Non-pigmented ciliary epithelial cell (primary cell): Measurements from ENCODE around the gene VILL.
A peak's percentile ranks its signal among the peaks of the same experiment; 100 is the strongest.
"Not testable (repeated sequence)": the region's sequence is repeated elsewhere in the genome, so short reads cannot be mapped to it uniquely, and the experiment has no call there.

Experiments used
- DNase-seq: peaks from one replicate; pipeline ENCODE4 v3.0.0-alpha.2; 2010; ENCODE audit warnings: low read depth

Gene VILL

GRCh38 chr3:37986479-37987314, 3.9 kb upstream of the VILL start:
- DNase-seq: no peak

- DNase-seq: no peak
Observed at GRCh38 chr3:37987315-37987697, 3.3 kb upstream of the VILL start.

GRCh38 chr3:37987751-37988179, 2.8 kb upstream of the VILL start:
- DNase-seq: no peak

GRCh38 chr3:37988376-37988775, 2.2 kb upstream of the VILL start:
- DNase-seq: not testable (repeated sequence)

GRCh38 chr3:37988931-37989525, 1.6 kb upstream of the VILL start:
- no peak for DNase-seq

GRCh38 chr3:37989821-37990480, 635 bp upstream of the VILL start:
- no peak for DNase-seq

- no peak for DNase-seq
Observed at GRCh38 chr3:37991109-37991508, 523 bp downstream of the VILL start.

GRCh38 chr3:37991823-37992222, 1.2 kb downstream of the VILL start:
- DNase-seq: no peak

GRCh38 chr3:37992271-37993066, 1.9 kb downstream of the VILL start:
- DNase-seq: no peak

- DNase-seq: no peak
Observed at GRCh38 chr3:37993067-37993455, 2.5 kb downstream of the VILL start.

- no peak for DNase-seq
Observed at GRCh38 chr3:37993460-37993819, 2.9 kb downstream of the VILL start.

- peak; percentile 36 for DNase-seq
Observed at GRCh38 chr3:37993820-37994638, 3.4 kb downstream of the VILL start.

GRCh38 chr3:37994639-37994972, 4.0 kb downstream of the VILL start:
- DNase-seq: no peak

GRCh38 chr3:37995652-37996641, 5.4 kb downstream of the VILL start:
- no peak for DNase-seq

GRCh38 chr3:37996785-37997301, 6.3 kb downstream of the VILL start:
- peak; percentile 42 for DNase-seq

- DNase-seq: no peak
Observed at GRCh38 chr3:37997342-37997741, 6.8 kb downstream of the VILL start.

GRCh38 chr3:37997791-37998370, 7.3 kb downstream of the VILL start:
- DNase-seq: no peak

GRCh38 chr3:37999836-38000235, 9.2 kb downstream of the VILL start:
- no peak for DNase-seq

GRCh38 chr3:38000242-38000916, 9.8 kb downstream of the VILL start:
- no peak for DNase-seq
